Measurements from ENCODE around the gene RNF150.

Gene RNF150

DNA sequence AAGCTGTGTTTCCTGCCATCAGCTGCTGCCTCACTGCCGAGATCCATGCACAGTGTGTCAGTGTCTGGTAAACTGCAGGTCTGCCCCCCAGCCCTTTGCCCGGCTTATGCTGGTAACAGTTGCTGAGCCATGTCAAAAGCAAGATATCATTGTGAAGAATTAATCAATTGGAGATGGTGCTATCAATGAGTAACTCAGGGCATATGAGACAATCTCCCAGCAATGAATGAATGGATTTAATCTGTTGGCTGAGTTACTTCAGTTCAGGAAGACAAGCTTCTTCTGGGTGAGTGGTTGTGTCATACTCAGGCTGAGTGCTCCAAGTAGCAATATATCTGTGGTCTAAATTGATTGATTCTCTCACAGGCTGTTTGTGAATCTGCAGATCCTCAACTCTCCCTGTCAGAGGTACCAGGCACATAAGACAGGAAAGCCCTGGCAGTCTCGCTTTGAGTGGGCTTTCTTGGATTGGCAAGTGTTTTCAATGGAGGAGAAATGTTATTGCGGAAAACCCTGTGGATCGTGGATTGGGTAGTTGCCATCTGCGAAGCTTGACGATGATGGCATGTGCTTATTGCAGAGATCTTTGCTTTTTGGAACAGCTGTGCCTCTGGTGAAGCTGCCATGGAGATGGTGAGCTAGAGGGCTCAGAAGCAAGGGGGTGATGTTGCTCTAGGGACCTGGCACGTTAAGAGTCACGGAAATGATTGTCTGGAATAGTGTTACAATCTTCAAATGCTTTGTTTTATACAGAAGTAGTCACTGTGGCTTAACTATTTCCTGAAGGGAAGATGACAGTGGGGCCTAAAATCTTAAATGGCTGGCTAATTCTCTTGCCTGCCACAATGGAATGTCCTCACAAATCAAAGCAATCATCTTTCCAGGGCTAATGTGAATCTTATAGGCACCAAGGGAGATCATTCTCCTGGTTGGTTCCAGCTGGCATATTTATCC is 229.5 kb downstream of the RNF150 start:
- FAIRE-seq: no peak

DNA sequence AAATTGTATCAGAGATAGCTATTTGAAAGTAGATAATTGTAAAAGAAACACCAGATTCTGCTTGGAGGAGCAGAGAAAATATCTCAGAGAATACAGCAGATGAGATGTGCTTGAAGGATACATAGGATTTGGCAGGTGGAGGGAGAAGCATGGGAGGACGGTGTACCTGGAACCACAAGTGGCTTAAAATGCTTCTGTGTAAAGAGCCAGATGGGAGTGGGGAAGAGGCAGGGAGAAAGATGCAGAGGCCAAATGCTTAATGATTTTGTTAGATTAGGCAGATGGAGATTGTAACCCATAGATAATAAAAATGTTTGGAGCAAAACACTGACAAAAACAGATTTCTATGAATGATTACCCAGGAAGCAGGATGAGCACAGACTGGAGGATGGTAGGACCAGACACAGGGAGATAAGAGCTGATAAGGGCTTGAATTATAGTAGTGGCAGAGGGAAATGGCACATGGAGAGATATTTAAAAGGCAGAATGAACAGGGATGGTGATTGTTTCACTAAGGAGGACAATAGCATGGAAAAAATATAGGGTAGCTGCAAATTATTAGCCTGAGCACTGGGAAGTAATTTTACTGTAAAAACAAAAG is 231.4 kb downstream of the RNF150 start:
- no peak for FAIRE-seq

DNA sequence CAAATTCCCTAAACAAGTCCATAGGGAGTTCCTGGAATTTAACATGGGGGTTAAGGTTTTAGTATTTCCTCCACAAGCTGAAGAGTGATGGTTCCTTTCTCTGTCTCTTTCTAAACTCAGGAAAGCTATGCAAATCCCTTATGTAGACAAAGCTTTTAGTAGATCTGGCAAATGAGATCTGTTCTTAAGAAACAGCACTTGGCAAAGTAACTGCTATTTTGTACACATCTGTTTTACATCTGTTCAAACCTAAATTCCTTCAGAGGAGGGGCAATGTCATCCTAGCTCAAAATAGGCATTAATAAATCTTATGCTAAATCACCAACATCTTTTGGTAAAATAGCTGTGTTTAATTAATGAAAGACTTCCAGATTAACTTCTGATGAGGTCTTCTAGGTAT is 239.3 kb downstream of the RNF150 start:
- FAIRE-seq: no peak

DNA sequence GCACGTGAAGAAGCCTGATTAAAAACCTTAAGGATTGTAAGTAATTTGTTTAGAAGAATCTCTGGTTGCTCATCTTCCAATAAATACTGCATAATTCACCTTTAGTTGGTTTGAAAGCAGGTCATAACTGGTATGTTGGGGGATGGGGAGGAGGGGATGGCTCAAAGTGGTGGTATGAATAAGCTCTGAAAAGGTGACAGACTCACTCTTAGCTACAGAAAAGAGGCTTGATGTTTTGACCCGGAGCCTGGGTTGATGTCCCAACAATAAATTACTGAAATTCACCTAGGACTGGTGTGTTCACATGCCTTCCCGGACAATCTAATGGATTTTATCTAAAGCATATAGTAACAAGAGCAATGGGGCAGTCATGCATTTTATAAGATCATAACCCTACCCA is 245.2 kb downstream of the RNF150 start:
- FAIRE-seq: no peak

DNA sequence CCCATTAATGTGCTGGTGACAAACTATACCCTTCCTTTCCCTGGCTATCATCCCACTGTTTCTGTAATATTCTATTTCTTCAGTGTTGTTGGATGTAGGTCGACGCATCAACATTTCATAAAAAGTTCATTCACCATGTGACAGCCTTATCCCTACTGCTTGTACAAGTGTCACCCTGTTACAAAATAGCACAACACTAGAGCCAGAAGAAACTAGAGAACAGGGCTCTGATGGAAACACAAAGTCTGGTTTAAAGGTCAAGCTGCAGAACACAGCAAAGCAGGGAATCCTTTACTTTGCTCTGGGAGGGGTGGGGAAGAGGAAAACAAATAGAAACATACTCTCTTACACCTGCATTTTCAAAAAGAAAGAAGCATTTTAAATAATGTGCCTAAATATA is 245.8 kb downstream of the RNF150 start:
- FAIRE-seq: no peak

DNA sequence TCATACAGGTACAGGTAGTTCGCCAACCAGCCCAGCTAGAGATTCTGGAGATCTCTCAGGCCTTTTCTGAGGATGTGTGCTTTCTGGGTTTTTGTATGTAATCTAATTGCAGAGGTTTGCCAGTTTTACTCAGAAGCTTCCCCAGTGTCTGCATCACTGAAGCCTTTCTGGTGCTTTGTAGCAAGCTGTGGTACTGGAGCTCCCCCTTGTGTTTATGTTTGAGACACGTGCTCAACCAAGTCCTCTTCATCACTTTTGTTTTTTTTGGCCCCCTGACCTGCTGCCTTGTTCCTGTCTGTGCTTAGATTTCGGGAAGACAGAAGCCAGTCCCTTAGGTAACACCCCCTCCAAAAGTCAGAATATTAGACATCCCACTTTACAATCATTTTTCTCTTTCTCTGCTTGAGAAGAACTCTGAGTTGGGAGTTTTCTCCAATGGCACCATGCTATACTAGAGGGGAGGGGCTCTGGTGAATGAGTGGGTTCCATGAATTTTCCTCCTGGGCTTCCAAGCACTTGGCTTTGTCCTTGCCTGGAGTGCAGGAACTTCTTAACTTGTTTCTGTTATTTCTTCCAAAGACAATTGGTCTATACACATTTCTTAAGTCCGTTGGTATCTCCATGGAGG is 248.7 kb downstream of the RNF150 start:
- no peak for FAIRE-seq

DNA sequence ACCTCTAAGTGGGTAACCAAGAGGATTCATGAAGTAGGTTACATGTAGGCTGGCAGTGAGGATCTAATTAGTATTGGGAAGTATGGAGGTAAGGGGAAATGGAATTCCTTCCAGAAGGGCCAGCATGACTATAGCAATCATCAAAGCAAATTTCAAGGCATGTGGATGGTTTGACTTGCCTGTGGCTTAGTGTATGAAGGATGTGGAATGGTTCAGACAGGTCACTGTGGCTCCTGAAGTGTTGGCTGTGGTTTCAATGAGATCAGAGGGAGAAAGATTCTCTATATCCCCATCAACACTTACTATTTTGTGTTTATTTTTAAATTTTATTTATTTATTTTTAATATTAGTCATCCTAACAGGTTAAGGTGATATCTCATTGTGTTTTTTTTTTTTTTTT is 255.5 kb downstream of the RNF150 start:
- no peak for FAIRE-seq

DNA sequence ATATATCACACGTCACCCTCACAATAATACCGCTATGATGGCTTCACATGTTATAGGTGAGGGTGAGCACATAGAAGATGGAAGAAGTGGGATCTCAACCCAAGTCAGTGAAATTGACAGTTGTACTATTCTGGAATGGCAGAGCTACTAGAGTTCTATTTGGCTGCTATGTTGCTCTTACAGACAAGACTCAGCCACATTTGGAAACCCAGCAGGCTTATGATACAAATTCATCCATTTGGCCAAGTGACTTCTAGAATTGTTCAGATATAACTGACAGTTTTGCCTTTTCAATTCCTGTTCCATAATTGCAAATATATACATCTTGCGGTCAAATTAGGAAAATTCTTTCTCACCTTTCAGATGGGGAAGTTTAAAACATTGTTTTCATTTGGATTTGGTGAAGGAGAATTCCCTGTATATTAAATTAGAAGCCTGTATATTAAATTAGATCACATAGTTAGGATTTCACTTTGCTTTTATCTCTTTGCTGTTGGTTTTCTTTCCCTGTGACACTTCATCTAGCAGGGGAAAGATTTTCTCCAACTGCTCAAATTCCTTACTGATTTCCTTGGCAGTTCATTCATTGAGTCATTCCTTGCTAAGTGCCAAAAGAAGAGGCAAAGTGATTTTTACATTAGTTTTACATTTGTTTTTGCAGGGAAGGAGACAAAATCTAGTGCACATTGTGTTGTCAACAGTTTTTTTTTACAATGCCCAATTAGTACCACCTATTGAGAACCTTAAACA is 256.5 kb downstream of the RNF150 start:
- no peak for FAIRE-seq

DNA sequence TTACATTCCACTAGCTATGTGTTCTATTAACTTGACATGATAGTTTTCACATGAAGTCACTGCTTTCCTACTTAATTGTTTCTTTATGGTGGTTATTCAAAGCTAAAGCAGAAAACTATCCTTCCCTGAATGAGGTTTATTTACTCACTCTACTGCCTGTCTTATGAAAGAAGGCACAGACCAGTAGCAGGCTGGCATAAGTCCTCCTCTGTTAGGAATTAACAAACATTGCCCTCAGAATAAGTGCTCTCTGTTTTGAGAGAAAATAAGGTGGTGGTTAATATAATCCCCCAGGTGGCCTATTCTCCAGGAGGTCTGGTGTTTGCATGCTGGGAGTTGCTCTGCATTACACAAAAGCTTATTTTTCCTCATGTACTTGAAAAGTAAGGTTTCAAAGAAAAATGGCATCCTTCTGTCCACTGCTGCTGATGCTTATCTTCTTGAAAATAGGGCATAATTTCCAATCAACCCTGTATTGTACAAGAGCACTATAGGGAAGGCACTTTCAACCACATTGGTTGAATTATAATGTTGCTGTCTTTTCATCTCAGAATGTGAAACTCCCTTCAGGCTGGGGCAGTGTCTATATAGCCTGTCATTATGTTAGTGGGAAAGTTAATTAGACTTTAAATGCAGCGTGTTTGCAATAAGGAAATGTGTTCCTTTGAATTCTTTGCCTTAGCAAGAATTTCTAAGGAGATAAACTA is 257.4 kb downstream of the RNF150 start:
- FAIRE-seq: no peak

DNA sequence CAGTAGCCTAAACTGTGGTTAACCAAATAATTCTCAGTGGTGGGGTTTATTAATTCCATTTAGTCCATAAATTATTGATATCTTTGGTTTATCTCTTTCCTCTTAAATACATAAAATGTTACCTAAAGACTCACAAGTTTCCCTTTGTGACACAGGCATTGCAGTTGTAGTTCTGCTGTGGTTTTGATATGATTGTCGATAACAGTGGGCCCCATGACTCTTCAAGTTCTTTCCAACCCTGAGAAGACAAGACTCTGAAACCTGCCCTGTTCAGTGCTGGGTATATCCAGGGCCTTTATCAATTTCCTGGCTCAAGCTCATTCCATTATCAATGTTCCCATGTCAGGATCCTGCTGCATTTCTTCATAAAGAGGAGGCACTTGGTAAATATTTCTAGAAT is 259.2 kb downstream of the RNF150 start:
- FAIRE-seq: no peak

DNA sequence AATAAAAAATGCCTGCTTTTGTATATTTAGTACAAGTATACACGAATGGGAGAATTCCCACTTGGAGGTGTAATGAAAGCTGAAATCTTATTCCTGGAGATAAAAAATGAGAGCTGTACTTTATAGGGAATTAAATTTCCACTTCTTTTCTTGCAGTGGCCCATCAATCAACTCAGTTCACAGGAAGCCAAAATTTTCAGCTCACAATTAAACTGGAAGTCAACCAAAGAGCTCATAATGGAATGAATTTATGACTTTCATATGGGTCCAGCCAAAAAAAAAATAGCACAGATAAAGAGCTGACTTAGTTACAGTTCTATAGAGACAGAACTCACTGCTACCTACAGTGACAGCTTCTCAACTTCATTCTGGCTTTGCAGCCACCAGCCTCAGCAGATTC is 261.9 kb downstream of the RNF150 start:
- FAIRE-seq: no peak

DNA sequence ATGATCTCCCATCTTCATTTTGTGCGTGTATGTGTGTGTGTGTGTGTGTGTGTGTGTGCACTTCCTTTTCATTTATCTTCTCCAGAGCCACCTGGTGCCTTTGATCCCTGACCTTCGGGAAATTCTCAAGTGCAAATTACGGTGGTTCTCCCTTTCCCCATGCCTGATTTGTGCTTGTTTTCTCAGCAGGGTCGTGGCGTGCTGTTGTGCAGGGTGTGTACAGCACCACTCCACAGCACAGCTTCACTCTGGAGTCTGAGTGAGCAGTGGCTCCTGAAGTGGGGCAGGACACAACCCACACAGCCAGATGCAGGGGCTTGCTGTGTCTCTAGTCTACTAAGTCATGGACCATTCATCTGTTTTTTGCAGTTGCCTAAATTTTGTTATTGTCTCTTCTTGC is 262.8 kb downstream of the RNF150 start:
- FAIRE-seq: no peak

DNA sequence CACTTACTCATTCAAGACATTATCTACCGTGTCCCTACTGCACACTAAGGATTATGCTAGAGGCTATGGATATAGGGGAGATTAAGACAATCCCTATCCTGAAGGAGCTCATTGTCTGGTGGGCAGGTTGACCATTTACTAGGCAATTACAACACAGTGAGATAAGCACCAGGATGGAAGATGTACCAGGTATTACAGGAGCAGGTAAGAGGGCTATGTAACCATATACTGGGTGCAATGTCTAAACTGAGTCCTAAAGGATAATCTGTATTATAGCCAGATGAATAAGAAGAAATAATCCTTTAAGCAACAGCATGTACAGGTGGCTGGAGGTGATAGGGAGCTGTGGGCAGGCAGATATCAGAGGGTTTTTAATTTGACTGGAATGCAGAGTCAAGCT is 263.8 kb downstream of the RNF150 start:
- FAIRE-seq: no peak

DNA sequence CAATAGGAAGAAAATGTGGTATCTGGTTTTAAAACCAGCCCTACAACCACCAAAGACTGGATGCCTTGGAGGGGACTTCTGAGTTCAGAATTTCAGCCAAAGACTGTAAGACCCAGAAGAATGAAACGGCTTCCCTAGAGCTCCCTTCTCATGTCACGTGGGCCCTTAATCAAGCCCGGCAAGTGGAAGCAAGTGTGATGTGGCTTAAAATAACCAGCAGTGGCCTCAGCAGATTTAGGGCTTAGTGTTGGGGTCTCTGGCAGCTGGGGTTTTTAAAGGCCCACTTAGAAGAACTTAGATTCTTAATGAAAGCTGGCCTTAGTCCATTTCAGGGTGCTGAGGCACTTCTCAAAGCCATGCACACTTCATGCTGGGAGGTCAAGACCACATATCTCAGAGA is 265.9 kb downstream of the RNF150 start:
- no peak for FAIRE-seq

DNA sequence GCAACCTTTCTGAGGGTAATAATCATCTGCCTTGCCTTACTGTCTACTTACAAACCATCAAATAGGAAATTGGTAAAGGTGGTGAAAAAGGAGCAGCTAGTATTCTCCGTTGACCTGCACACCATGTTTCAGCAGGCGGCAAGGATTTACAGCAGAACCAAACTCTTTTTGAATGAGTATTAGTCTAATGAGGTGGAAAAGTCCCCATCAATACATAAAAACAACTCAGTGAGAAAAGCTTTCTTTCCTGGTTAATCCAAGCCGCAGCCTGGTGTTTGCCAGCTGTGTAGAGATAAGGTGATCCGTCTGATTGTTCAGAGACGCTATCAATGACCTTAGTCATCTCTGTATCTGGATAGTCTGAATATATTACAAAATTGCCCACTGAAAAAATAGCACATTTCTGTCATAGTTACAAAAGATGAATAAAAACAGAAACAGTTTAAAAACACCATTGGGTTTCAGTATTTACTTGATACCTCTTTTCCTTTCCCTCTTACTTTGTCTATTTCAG is 266.7 kb downstream of the RNF150 start:
- no peak for FAIRE-seq

DNA sequence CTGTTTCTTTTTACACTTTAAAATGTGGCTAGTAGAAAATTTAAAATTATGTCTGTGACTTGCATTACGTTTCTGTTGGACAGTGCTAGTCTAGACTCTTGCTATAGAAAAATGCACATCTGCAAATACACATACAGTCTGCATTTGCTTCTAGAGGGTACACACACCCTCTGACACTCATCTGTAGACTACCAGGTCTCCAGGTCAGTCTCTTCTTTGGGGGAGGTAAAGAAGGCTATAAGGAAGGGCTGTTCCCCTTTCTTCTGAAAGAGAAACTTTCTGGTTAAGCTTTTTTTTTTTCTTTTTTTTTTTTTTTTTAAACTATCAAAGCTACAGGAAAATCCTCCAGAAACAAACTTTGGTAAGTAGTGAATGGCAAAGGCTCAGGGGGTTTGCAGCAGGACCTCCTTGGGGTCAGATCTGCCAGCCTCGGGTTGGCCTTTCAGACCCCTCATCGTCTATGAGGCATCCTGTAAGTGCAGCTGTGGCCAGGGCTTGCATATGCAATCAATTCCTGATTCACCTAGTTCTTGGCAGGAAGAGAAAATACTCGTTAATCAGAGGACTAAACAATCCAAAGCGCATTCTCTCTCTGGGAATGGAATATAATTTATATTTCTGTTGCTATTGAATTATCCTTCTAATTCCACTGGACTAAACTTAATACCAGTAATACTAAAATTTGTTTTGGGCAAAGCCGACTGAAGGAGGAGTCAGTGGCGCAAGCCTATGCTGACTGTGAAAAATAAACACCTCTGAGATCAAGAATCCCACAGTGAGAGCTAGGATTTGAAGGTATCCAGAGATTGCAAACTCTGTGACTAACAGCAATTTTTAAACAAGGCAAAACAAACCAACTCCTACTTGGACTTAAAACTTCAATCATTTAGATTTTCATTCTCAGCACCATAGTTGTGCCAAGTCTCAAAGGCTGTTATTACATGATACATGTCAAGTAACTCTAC is 267.7 kb downstream of the RNF150 start:
- no peak for FAIRE-seq

DNA sequence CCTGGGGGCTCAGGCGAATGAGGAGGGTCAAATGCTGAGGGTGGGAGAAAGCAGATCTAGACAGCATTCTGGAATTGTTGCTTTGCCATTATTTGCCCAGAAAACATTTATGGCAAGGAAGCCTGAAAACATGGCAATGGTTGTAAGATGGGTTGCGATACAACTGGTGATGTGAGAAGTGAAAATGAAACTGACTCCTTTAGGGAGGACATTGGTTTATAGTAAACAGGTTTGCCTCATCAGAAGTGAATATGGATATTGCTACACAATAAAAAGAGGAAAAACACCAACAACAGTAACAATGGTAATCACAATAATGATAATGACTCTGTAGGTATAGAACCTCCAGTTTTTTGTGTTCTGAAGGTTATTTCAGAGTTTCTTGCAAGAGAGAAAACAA is 270.1 kb downstream of the RNF150 start:
- FAIRE-seq: no peak

DNA sequence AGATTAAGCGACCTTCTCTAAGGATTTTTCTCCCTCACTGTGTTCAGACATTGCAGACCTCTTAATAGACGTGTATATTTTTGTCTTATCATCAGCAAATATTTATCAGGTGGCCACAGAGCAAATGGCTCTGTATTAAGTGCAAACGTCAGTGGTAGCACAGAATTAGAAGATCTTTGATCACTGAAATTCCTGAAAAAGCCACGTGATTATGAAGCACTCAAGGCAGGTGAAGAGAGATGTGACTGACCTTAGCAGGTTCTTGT is 271.2 kb downstream of the RNF150 start:
- FAIRE-seq: no peak

DNA sequence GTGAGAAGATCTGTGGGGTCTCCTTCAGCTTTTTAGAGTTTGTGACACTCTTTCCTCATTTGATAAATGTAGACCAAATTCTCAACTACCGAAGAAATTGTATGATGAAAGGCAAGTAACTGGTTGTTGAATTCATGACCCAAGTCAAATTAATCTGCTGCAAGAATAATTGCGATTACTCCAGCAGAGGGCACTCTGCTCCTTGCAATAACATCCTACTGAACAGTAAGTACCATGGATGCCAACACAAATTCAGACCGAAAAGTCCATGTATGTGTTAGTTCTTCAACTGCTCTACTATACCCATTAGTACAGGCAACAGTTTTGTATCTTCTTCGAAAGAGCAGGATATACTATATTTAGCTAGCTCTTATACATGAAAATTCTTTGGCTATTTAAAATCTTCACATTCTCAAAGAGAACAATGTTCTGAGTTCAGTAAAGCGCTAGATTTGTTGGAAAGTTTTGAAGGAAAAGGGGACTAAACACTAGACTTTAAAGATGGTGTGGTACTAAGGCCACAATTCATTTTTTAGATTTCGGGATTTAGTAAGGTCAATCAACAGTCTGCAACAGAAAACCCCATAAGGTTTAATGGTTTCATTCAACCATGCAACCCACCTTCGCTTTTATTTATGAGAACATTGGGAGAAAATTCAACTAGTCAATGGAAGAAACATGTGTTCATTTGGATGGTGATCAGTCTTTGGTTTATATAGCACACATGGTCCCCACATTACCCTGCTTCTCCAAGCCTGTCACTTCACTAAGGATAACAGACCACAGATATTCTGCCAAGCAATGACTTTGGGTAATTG is 271.7 kb downstream of the RNF150 start:
- FAIRE-seq: no peak

DNA sequence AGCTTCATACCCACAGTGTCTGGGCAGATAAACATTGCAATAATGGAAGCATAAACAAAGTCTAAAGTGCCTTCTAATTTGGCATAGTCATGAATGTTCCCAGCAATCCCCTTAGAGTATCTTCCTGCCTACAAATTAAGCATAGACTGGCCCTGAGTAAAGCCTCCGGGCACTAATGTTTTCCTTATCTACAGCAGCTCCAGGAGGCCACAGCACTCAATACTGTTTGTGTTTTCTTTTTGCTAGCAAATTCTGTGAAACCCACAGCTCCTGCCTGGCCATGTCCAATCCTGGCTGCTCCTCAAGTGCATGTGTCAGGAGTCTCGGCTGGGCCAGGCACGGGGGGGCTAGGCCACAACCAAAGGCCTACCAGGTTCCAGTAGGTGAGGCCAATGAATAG is 274.4 kb downstream of the RNF150 start:
- FAIRE-seq: no peak
